ENCODE data around the gene ATP12A.

- TF ChIP-seq CTCF (IDR thresholded peaks at IDR 0.05) (no peak), POLR2A (IDR thresholded peaks at IDR 0.05) (no peak)
Measured at GRCh38 chr13:24713022-24713421, 32.8 kb downstream of the ATP12A start.

Data from ovary (tissue), 3 donors.